SH-SY5Y (cell line): ENCODE results near the gene C19orf44.

Source experiments
- GATA2 ChIP-seq: IDR thresholded peaks from 2 replicates; pipeline ENCODE4 v1.6.1; 2011; ENCODE audit warnings: mild to moderate bottlenecking, low read depth, low read length
- GATA3 ChIP-seq: IDR thresholded peaks from 2 replicates; pipeline ENCODE4 v1.6.1; 2011; ENCODE audit warnings: low read depth, mild to moderate bottlenecking, low read length, moderate library complexity

GRCh38 chr19:16554776-16555175 is 58.6 kb downstream of the C19orf44 start:
- no peak for TF ChIP-seq GATA2
- TF ChIP-seq GATA3 = no peak
